OCI-LY1 (cell line): ENCODE data around the gene SH3BP5.

Experiments used
- H2AFZ ChIP-seq: fragments of 200-600 bp; sonication (generic), shearing (Covaris generic); 2 replicates; pipeline ENCODE4 v1.6.0; 2014; ENCODE audit warnings: antibody characterized with exemption, mild to moderate bottlenecking, low read length
- H3F3A ChIP-seq: fragments of 200-600 bp; sonication (generic), shearing (Covaris generic); 2 replicates; pipeline ENCODE4 v1.6.0; 2014; ENCODE audit warnings: mild to moderate bottlenecking, antibody characterized with exemption, low read length, moderate library complexity; ENCODE audit not compliant: insufficient read depth
- H3K27ac ChIP-seq: fragments of 200-600 bp; sonication (generic); 2 replicates; pipeline ENCODE4 v1.5.1; 2014; ENCODE audit warnings: low read length, mixed run types, mild to moderate bottlenecking, low read depth; ENCODE audit not compliant: poor library complexity, severe bottlenecking
- H3K27me3 ChIP-seq: fragments of 200-600 bp; sonication (generic); 2 replicates; pipeline ENCODE4 v1.6.0; 2014; ENCODE audit warnings: antibody characterized with exemption, mild to moderate bottlenecking, low read length, moderate library complexity; ENCODE audit not compliant: insufficient read depth
- H3K36me3 ChIP-seq: fragments of 200-600 bp; sonication (generic); 2 replicates; pipeline ENCODE4 v1.6.1; 2014; ENCODE audit warnings: mild to moderate bottlenecking, antibody characterized with exemption, low read length, moderate library complexity, mixed read lengths; ENCODE audit not compliant: insufficient read depth
- H3K4me1 ChIP-seq: fragments of 200-600 bp; sonication (generic); 2 replicates; pipeline ENCODE4 v1.5.1; 2014; ENCODE audit warnings: mild to moderate bottlenecking, low read length, moderate library complexity; ENCODE audit not compliant: insufficient read depth, severe bottlenecking
- H3K4me2 ChIP-seq: fragments of 200-600 bp; sonication (generic), shearing (Covaris generic); 2 replicates; pipeline ENCODE4 v1.6.1; 2014; ENCODE audit warnings: low read length
- H3K4me3 ChIP-seq: fragments of 200-600 bp; sonication (generic); 2 replicates; pipeline ENCODE4 v1.5.1; 2014; ENCODE audit warnings: low read length, low read depth, mild to moderate bottlenecking, mixed read lengths; ENCODE audit not compliant: poor library complexity, severe bottlenecking
- H3K79me2 ChIP-seq: fragments of 200-600 bp; shearing (Covaris generic); 2 replicates; pipeline ENCODE4 v1.6.1; 2016; ENCODE audit warnings: mixed run types, low read length, mixed read lengths; ENCODE audit not compliant: insufficient read depth
- H3K9ac ChIP-seq: fragments of 200-600 bp; sonication (generic), shearing (Covaris generic); 2 replicates; pipeline ENCODE4 v1.6.1; 2014; ENCODE audit warnings: mild to moderate bottlenecking, low read length, mixed read lengths
- H3K9me2 ChIP-seq: fragments of 200-600 bp; sonication (generic), shearing (Covaris generic); 2 replicates; pipeline ENCODE4 v1.6.1; 2014; ENCODE audit warnings: low read depth, mild to moderate bottlenecking, low read length, mixed read lengths
- H3K9me3 ChIP-seq: fragments of 200-600 bp; shearing (Covaris generic); 2 replicates; pipeline ENCODE4 v1.6.1; 2014; ENCODE audit warnings: low read length, mixed read lengths
- H4K20me1 ChIP-seq: fragments of 200-600 bp; sonication (generic), shearing (Covaris generic); 2 replicates; pipeline ENCODE4 v1.6.0; 2016; ENCODE audit warnings: mild to moderate bottlenecking, low read length; ENCODE audit not compliant: insufficient read depth
- EZH2 ChIP-seq: fragments of 200-600 bp; sonication (generic), shearing (Covaris generic); IDR thresholded peaks from 2 replicates; pipeline ENCODE4 v1.8.0; 2017; ENCODE audit warnings: borderline replicate concordance, mixed run types, mild to moderate bottlenecking, antibody characterized with exemption, low read length, moderate library complexity, mixed read lengths
- TF ChIP-seq, protein P1 (sequence below): fragments of 200-600 bp; sonication (generic), shearing (Covaris generic); IDR thresholded peaks from 2 replicates; pipeline ENCODE4 v1.5.1; 2017; ENCODE audit warnings: mild to moderate bottlenecking, antibody characterized with exemption, low read length, moderate library complexity, mixed read lengths

The SH3BP5 gene

DNA sequence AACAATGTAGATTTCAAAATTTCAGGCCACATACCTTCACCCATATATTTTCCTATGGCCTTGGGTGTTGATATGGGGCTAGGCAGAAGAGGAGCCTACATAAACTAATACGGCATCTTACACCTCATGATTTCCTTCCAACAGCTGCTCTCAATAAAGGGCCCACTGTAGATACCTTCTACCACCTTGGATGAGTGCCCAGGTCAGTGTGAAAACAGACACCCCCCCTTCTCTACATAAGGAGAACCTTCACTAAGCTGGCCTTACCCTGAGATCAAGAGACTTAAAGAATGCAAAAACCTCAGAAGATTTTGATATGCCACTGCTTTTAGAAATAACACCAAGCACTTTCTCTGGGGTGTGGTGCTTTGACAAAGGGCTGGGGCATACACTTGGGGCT is 42.7 kb downstream of the SH3BP5 start:
- Histone ChIP-seq H3F3A (no peaks in the 10 kb centered on the region), H3K4me2 (no peak overlapping the region), H3K4me1 (peaks cover 18% of the 10 kb centered on the region), H3K79me2 (no peaks in the 10 kb centered on the region), H2AFZ (no peak overlapping the region), H3K27me3 (no peaks in the 10 kb centered on the region), H4K20me1 (no peaks in the 10 kb centered on the region), H3K9me3 (no peaks in the 10 kb centered on the region), H3K27ac (no peak overlapping the region), H3K36me3 (no peaks in the 10 kb centered on the region; the same call in 1 of the 2 replicates), H3K9me2 (no peaks in the 10 kb centered on the region), H3K9ac (no peak overlapping the region), H3K4me3 (no peak overlapping the region)
- TF ChIP-seq, protein P1, sequence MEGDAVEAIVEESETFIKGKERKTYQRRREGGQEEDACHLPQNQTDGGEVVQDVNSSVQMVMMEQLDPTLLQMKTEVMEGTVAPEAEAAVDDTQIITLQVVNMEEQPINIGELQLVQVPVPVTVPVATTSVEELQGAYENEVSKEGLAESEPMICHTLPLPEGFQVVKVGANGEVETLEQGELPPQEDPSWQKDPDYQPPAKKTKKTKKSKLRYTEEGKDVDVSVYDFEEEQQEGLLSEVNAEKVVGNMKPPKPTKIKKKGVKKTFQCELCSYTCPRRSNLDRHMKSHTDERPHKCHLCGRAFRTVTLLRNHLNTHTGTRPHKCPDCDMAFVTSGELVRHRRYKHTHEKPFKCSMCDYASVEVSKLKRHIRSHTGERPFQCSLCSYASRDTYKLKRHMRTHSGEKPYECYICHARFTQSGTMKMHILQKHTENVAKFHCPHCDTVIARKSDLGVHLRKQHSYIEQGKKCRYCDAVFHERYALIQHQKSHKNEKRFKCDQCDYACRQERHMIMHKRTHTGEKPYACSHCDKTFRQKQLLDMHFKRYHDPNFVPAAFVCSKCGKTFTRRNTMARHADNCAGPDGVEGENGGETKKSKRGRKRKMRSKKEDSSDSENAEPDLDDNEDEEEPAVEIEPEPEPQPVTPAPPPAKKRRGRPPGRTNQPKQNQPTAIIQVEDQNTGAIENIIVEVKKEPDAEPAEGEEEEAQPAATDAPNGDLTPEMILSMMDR = no peak
- no peak for TF ChIP-seq EZH2

- peaks cover 18% of the 10 kb centered on the region for H3K4me1 ChIP-seq
- H3K4me3 ChIP-seq = no peak overlapping the region
- H3K9ac ChIP-seq = no peak overlapping the region
- no peaks in the 10 kb centered on the region for H4K20me1 ChIP-seq
- no peak overlapping the region for H2AFZ ChIP-seq
- no peaks in the 10 kb centered on the region for H3K79me2 ChIP-seq
- H3K27ac ChIP-seq = no peak overlapping the region
- no peaks in the 10 kb centered on the region for H3K9me2 ChIP-seq
- TF ChIP-seq, protein P1 = no peak
- TF ChIP-seq EZH2 = no peak
- H3K4me2 ChIP-seq = no peak overlapping the region
- H3K36me3 ChIP-seq = no peaks in the 10 kb centered on the region; the same call in 1 of the 2 replicates
- H3K9me3 ChIP-seq = no peaks in the 10 kb centered on the region
- H3K27me3 ChIP-seq = no peaks in the 10 kb centered on the region
- H3F3A ChIP-seq = no peaks in the 10 kb centered on the region
Observed at GRCh38 chr3:15288331-15289035, 43.9 kb downstream of the SH3BP5 start.

DNA sequence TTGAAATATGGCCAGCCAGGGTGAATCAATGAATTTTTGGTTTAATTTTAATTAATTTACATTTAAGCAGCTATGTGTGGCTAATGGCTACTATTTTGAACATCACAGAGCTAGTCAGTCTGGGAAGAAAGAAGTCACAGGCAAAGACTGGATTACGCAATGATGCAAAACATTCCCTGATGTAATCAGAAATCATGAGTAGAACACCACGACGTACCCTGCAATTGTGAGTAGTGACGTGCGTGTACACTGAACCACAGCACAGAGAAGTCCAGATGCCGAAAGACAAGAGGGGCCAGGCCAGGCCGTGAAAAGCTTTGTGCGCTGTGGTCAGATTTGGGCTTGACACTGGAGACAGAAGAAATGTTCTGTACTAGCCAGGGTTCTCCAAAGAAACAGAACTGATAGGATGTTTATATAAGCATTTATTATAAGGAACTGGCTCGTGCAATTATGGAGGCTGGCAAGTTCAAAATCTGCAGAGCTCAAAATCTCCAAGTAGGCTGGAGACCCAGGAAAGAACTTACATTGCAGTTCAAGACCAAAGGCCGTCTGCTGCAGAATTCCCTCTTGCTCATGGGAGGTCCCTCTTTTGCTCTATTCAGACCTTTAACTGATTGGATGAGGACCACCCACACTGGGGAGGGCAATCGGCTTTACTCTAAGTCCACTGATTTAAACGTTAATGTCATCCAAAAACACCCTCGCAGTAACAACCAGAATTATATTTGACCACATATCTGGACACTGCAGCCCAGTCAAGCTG is 44.6 kb downstream of the SH3BP5 start:
- no peak overlapping the region for H3K4me2 ChIP-seq
- no peak overlapping the region for H2AFZ ChIP-seq
- H3K4me3 ChIP-seq = no peak overlapping the region
- H3K9ac ChIP-seq = no peak overlapping the region
- H3K27me3 ChIP-seq = no peaks in the 10 kb centered on the region
- H3K9me3 ChIP-seq = no peaks in the 10 kb centered on the region
- TF ChIP-seq, protein P1 = no peak
- no peak for TF ChIP-seq EZH2
- H3K36me3 ChIP-seq = no peaks in the 10 kb centered on the region; the same call in 1 of the 2 replicates
- H3K27ac ChIP-seq = no peak overlapping the region
- H3K4me1 ChIP-seq = peaks cover 18% of the 10 kb centered on the region
- no peaks in the 10 kb centered on the region for H4K20me1 ChIP-seq
- no peaks in the 10 kb centered on the region for H3F3A ChIP-seq
- no peaks in the 10 kb centered on the region for H3K79me2 ChIP-seq
- no peaks in the 10 kb centered on the region for H3K9me2 ChIP-seq
